Vagina (tissue), 2 donors: ENCODE data around the gene LTF. TPM values are rescaled to one million over a fixed set of nuclear protein-coding genes. Genes with fewer than 3 reads are reported as not detected.

Source experiments
- DNase-seq, 2 donors: peaks; one replicate each; pipeline ENCODE4 v3.0.0-alpha.2; 2017; ENCODE audit errors: extremely low spot score in 2 of 2
- H3K27ac ChIP-seq: fragments of 200-600 bp; sonication (generic); one replicate; pipeline ENCODE4 v1.5.1; 2019
- H3K27me3 ChIP-seq: fragments of 200-600 bp; sonication (generic); one replicate; pipeline ENCODE4 v1.5.1; 2019
- H3K36me3 ChIP-seq, 2 donors: fragments of 200-600 bp; sonication (generic); one replicate each; pipeline ENCODE4 v1.5.1; 2017 to 2019
- H3K4me1 ChIP-seq: fragments of 200-600 bp; sonication (generic); one replicate; pipeline ENCODE4 v1.5.1; 2019
- H3K4me3 ChIP-seq, 2 donors: fragments of 200-600 bp; sonication (generic); 1 replicate in 1 of 2; 2 replicates in 1 of 2; pipeline ENCODE4 v1.5.1; 2016 to 2019
- H3K9me3 ChIP-seq: fragments of 200-600 bp; sonication (generic); one replicate; pipeline ENCODE4 v1.5.1; 2019
- CTCF ChIP-seq, 3 experiments: fragments of 450-650 bp in 2 of 3; fragments of 200-600 bp in 1 of 3; sonication (generic) in 1 of 3; IDR thresholded peaks; one replicate each; pipeline ENCODE4 v1.5.1; 2017 to 2019; ENCODE audit warnings: antibody characterized with exemption in 3 of 3, mild to moderate bottlenecking in 2 of 3, moderate library complexity in 2 of 3
- POLR2A ChIP-seq, 2 donors: fragments of 450-650 bp; IDR thresholded peaks; one replicate each; pipeline ENCODE4 v1.6.1; 2017; ENCODE audit warnings: antibody characterized with exemption in 2 of 2, mild to moderate bottlenecking in 2 of 2, moderate library complexity in 2 of 2
- POLR2AphosphoS5 ChIP-seq, 2 donors: sonication (generic); formaldehyde crosslinking; IDR thresholded peaks; one replicate each; pipeline ENCODE4 v1.9.0; 2017; ENCODE audit warnings: antibody characterized with exemption in 2 of 2, mild to moderate bottlenecking in 2 of 2, low read depth in 1 of 2; ENCODE audit not compliant: insufficient read depth in 1 of 2
- intact Hi-C: fragments of 100-400 bp; cut with DNase I; formaldehyde crosslinking; loops from one replicate; pipeline ENCODE4 v1.15.1; 2023
- total RNA-seq: library from RNA; depleted of rRNA; stranded (reverse); fragments of >200 nt; gene quantifications from one replicate; pipeline ENCODE4 v1.2.3, GENCODE V29; 2016

The LTF gene
- total RNA-seq, 1 donor from 2014 or later = not detected

GRCh38 chr3:46506526-46506925 lies 41.8 kb upstream of the LTF start:
- Histone ChIP-seq H3K9me3 (no peaks in the 10 kb centered on the region), H3K4me3 (no peak overlapping the region), H3K27ac (no peak overlapping the region), H3K4me1 (no peaks in the 10 kb centered on the region), H3K27me3 (no peaks in the 10 kb centered on the region), H3K36me3 (no peaks in the 10 kb centered on the region)
- intact Hi-C loops = no loop called here
- TF ChIP-seq POLR2AphosphoS5 (IDR thresholded peaks at IDR 0.05; ENCODE audit: insufficient read depth in 1 of 2, low read depth in 1 of 2) (no peak), POLR2A (IDR thresholded peaks at IDR 0.05) (no peak), CTCF (IDR thresholded peaks at IDR 0.05) (no peak)
- DNase-seq = no peak

- H3K9me3 ChIP-seq = no peaks in the 10 kb centered on the region
- no peaks in the 10 kb centered on the region for H3K4me1 ChIP-seq
- H3K36me3 ChIP-seq = no peaks in the 10 kb centered on the region
- intact Hi-C loops = no loop called here
- no peaks in the 10 kb centered on the region for H3K27me3 ChIP-seq
- no peak for DNase-seq
- H3K27ac ChIP-seq = no peak overlapping the region
- TF ChIP-seq POLR2AphosphoS5 (IDR thresholded peaks at IDR 0.05; ENCODE audit: insufficient read depth in 1 of 2, low read depth in 1 of 2) = no peak
- no peak for TF ChIP-seq POLR2A (IDR thresholded peaks at IDR 0.05)
- no peak for TF ChIP-seq CTCF (IDR thresholded peaks at IDR 0.05)
- H3K4me3 ChIP-seq = no peak overlapping the region
Observed at GRCh38 chr3:46505953-46506352, 41.2 kb upstream of the LTF start.

GRCh38 chr3:46504789-46505188 lies 40.1 kb upstream of the LTF start:
- TF ChIP-seq POLR2A (IDR thresholded peaks at IDR 0.05) = no peak
- no peak for TF ChIP-seq POLR2AphosphoS5 (IDR thresholded peaks at IDR 0.05; ENCODE audit: insufficient read depth in 1 of 2, low read depth in 1 of 2)
- no peak for TF ChIP-seq CTCF (IDR thresholded peaks at IDR 0.05)
- intact Hi-C loops = no loop called here
- no peaks in the 10 kb centered on the region for H3K4me1 ChIP-seq
- H3K27ac ChIP-seq = no peak overlapping the region
- H3K36me3 ChIP-seq = no peaks in the 10 kb centered on the region
- H3K9me3 ChIP-seq = no peaks in the 10 kb centered on the region
- DNase-seq = no peak
- no peak overlapping the region for H3K4me3 ChIP-seq
- H3K27me3 ChIP-seq = no peaks in the 10 kb centered on the region

GRCh38 chr3:46503200-46503874 lies 38.6 kb upstream of the LTF start:
- Histone ChIP-seq H3K4me1 (no peaks in the 10 kb centered on the region), H3K27me3 (no peaks in the 10 kb centered on the region), H3K36me3 (no peaks in the 10 kb centered on the region), H3K27ac (no peak overlapping the region), H3K4me3 (no peak overlapping the region), H3K9me3 (no peaks in the 10 kb centered on the region)
- TF ChIP-seq POLR2AphosphoS5 (IDR thresholded peaks at IDR 0.05; ENCODE audit: insufficient read depth in 1 of 2, low read depth in 1 of 2) (no peak), POLR2A (IDR thresholded peaks at IDR 0.05) (no peak), CTCF (IDR thresholded peaks at IDR 0.05) (no peak)
- intact Hi-C loops = no loop called here
- no peak for DNase-seq

GRCh38 chr3:46501702-46502101 lies 37.0 kb upstream of the LTF start:
- intact Hi-C loops = no loop called here
- Histone ChIP-seq H3K27ac (no peak overlapping the region), H3K4me3 (no peak overlapping the region), H3K4me1 (no peaks in the 10 kb centered on the region), H3K36me3 (no peaks in the 10 kb centered on the region), H3K27me3 (no peaks in the 10 kb centered on the region), H3K9me3 (no peaks in the 10 kb centered on the region)
- no peak for TF ChIP-seq POLR2A (IDR thresholded peaks at IDR 0.05)
- DNase-seq = no peak
